ENCODE data around the gene PPFIBP1.
"Not testable (repeated sequence)": the region's sequence is repeated elsewhere in the genome, so short reads cannot be mapped to it uniquely, and the experiment has no call there.

The PPFIBP1 gene

GRCh38 chr12:27542628-27543027 is 18.6 kb downstream of the PPFIBP1 start:
- Mint-ChIP-seq H3K9me3 (no peaks in the 10 kb centered on the region), H3K36me3 (ENCODE audit: low read depth) (no peaks in the 10 kb centered on the region), H3K27me3 (peaks cover 7% of the 10 kb centered on the region), H3K4me1 (ENCODE audit: low read depth) (peaks cover 2% of the 10 kb centered on the region), H3K27ac (no peak overlapping the region), H3K4me3 (no peak overlapping the region)
- DNase-seq, result no peak

GRCh38 chr12:27544858-27545257 is 20.9 kb downstream of the PPFIBP1 start:
- H3K27me3 Mint-ChIP-seq; H3K4me3 Mint-ChIP-seq; H3K27ac Mint-ChIP-seq; H3K9me3 Mint-ChIP-seq; H3K36me3 Mint-ChIP-seq (ENCODE audit: low read depth); DNase-seq: not testable (repeated sequence)
- H3K4me1 Mint-ChIP-seq (ENCODE audit: low read depth), result peaks cover 17% of the 10 kb centered on the region

GRCh38 chr12:27545665-27546064 is 21.7 kb downstream of the PPFIBP1 start:
- no peak overlapping the region for H3K27ac Mint-ChIP-seq
- no peaks in the 10 kb centered on the region for H3K36me3 Mint-ChIP-seq (ENCODE audit: low read depth)
- no peak for DNase-seq
- no peak overlapping the region for H3K4me3 Mint-ChIP-seq
- H3K27me3 Mint-ChIP-seq, result peaks cover 7% of the 10 kb centered on the region
- no peaks in the 10 kb centered on the region for H3K9me3 Mint-ChIP-seq
- H3K4me1 Mint-ChIP-seq (ENCODE audit: low read depth), result peaks cover 17% of the 10 kb centered on the region

- H3K27me3 Mint-ChIP-seq, result peaks cover 7% of the 10 kb centered on the region
- DNase-seq, result no peak
- no peak overlapping the region for H3K27ac Mint-ChIP-seq
- no peak overlapping the region for H3K4me3 Mint-ChIP-seq
- no peaks in the 10 kb centered on the region for H3K36me3 Mint-ChIP-seq (ENCODE audit: low read depth)
- peaks cover 17% of the 10 kb centered on the region for H3K4me1 Mint-ChIP-seq (ENCODE audit: low read depth)
- no peaks in the 10 kb centered on the region for H3K9me3 Mint-ChIP-seq
Observed at GRCh38 chr12:27547592-27547991, 23.6 kb downstream of the PPFIBP1 start.

GRCh38 chr12:27548301-27549199 is 24.5 kb downstream of the PPFIBP1 start:
- Mint-ChIP-seq H3K4me3 (no peak overlapping the region), H3K36me3 (ENCODE audit: low read depth) (no peaks in the 10 kb centered on the region), H3K27ac (no peak overlapping the region), H3K4me1 (ENCODE audit: low read depth) (peaks cover 20% of the 10 kb centered on the region), H3K9me3 (no peaks in the 10 kb centered on the region), H3K27me3 (peaks cover 7% of the 10 kb centered on the region)
- no peak for DNase-seq

GRCh38 chr12:27549236-27549800 is 25.3 kb downstream of the PPFIBP1 start:
- no peak for DNase-seq
- peaks cover 2% of the 10 kb centered on the region for H3K27me3 Mint-ChIP-seq
- H3K4me3 Mint-ChIP-seq, result no peak overlapping the region

GRCh38 chr12:27549801-27550652 is 26.0 kb downstream of the PPFIBP1 start:
- H3K27ac Mint-ChIP-seq, result no peak overlapping the region
- H3K36me3 Mint-ChIP-seq (ENCODE audit: low read depth), result no peaks in the 10 kb centered on the region
- peaks cover 6% of the 10 kb centered on the region for H3K27me3 Mint-ChIP-seq
- DNase-seq, result no peak
- no peaks in the 10 kb centered on the region for H3K9me3 Mint-ChIP-seq
- H3K4me1 Mint-ChIP-seq (ENCODE audit: low read depth), result peaks cover 20% of the 10 kb centered on the region
- no peak overlapping the region for H3K4me3 Mint-ChIP-seq

More at GRCh38 chr12:27549236-27549800, 25.3 kb downstream of the PPFIBP1 start:
- no peaks in the 10 kb centered on the region for H3K9me3 Mint-ChIP-seq
- peaks cover 20% of the 10 kb centered on the region for H3K4me1 Mint-ChIP-seq (ENCODE audit: low read depth)
- no peak overlapping the region for H3K27ac Mint-ChIP-seq
- no peaks in the 10 kb centered on the region for H3K36me3 Mint-ChIP-seq (ENCODE audit: low read depth)

- H3K36me3 Mint-ChIP-seq (ENCODE audit: low read depth), result no peaks in the 10 kb centered on the region
- DNase-seq, result no peak
- H3K4me3 Mint-ChIP-seq, result no peak overlapping the region
- H3K4me1 Mint-ChIP-seq (ENCODE audit: low read depth), result peaks cover 26% of the 10 kb centered on the region
- H3K27ac Mint-ChIP-seq, result no peak overlapping the region
- H3K27me3 Mint-ChIP-seq, result peaks cover 8% of the 10 kb centered on the region
- H3K9me3 Mint-ChIP-seq, result no peaks in the 10 kb centered on the region
Observed at GRCh38 chr12:27550653-27550975, 26.6 kb downstream of the PPFIBP1 start.

- Mint-ChIP-seq H3K4me3 (no peak overlapping the region), H3K9me3 (no peaks in the 10 kb centered on the region), H3K4me1 (ENCODE audit: low read depth) (peaks cover 33% of the 10 kb centered on the region), H3K27me3 (peaks cover 8% of the 10 kb centered on the region), H3K36me3 (ENCODE audit: low read depth) (no peaks in the 10 kb centered on the region), H3K27ac (no peak overlapping the region)
- DNase-seq, result no peak
Observed at GRCh38 chr12:27551172-27551840, 27.3 kb downstream of the PPFIBP1 start.

- H3K36me3 Mint-ChIP-seq (ENCODE audit: low read depth), result no peaks in the 10 kb centered on the region
- H3K9me3 Mint-ChIP-seq, result no peaks in the 10 kb centered on the region
- H3K27ac Mint-ChIP-seq, result no peak overlapping the region
- DNase-seq, result no peak
- H3K4me1 Mint-ChIP-seq (ENCODE audit: low read depth), result peaks cover 37% of the 10 kb centered on the region
- H3K4me3 Mint-ChIP-seq, result no peak overlapping the region
- H3K27me3 Mint-ChIP-seq, result peaks cover 8% of the 10 kb centered on the region
Observed at GRCh38 chr12:27552235-27552634, 28.2 kb downstream of the PPFIBP1 start.

- no peaks in the 10 kb centered on the region for H3K36me3 Mint-ChIP-seq (ENCODE audit: low read depth)
- H3K4me1 Mint-ChIP-seq (ENCODE audit: low read depth), result peaks cover 37% of the 10 kb centered on the region
- peaks cover 8% of the 10 kb centered on the region for H3K27me3 Mint-ChIP-seq
- no peak for DNase-seq
- H3K9me3 Mint-ChIP-seq, result no peaks in the 10 kb centered on the region
- H3K4me3 Mint-ChIP-seq, result no peak overlapping the region
- H3K27ac Mint-ChIP-seq, result no peak overlapping the region
Observed at GRCh38 chr12:27552886-27553560, 29.0 kb downstream of the PPFIBP1 start.

- H3K9me3 Mint-ChIP-seq, result no peaks in the 10 kb centered on the region
- H3K27me3 Mint-ChIP-seq, result peaks cover 8% of the 10 kb centered on the region
- H3K27ac Mint-ChIP-seq, result no peak overlapping the region
- H3K4me3 Mint-ChIP-seq, result no peak overlapping the region
- peaks cover 29% of the 10 kb centered on the region for H3K4me1 Mint-ChIP-seq (ENCODE audit: low read depth)
- DNase-seq, result no peak
- H3K36me3 Mint-ChIP-seq (ENCODE audit: low read depth), result no peaks in the 10 kb centered on the region
Observed at GRCh38 chr12:27553941-27554340, 29.9 kb downstream of the PPFIBP1 start.

GRCh38 chr12:27554421-27555186 is 30.6 kb downstream of the PPFIBP1 start:
- Mint-ChIP-seq H3K4me1 (ENCODE audit: low read depth) (peaks cover 22% of the 10 kb centered on the region), H3K27ac (no peak overlapping the region), H3K4me3 (no peak overlapping the region), H3K27me3 (peaks cover 8% of the 10 kb centered on the region), H3K9me3 (no peaks in the 10 kb centered on the region), H3K36me3 (ENCODE audit: low read depth) (no peaks in the 10 kb centered on the region)
- DNase-seq, result no peak
